ENCODE data around the gene MAGEA2. TPM values are rescaled to one million over a fixed set of nuclear protein-coding genes. Genes with fewer than 3 reads are reported as not detected.
"Not testable (repeated sequence)": the region's sequence is repeated elsewhere in the genome, so short reads cannot be mapped to it uniquely, and the experiment has no call there.

Gene MAGEA2
- total RNA-seq, 6 experiments from 2014 or later, result not detected

- Mint-ChIP-seq H3K27me3 (ENCODE audit: insufficient read depth) (peaks cover 2% of the 10 kb centered on the region), H3K4me3 (no peak overlapping the region), H3K27ac (no peak overlapping the region), H3K9me3 (no peaks in the 10 kb centered on the region), H3K36me3 (ENCODE audit: low read depth) (no peaks in the 10 kb centered on the region), H3K4me1 (ENCODE audit: low read depth) (no peaks in the 10 kb centered on the region)
- DNase-seq, result no peak
- no peak for TF ChIP-seq CTCF (IDR thresholded peaks at IDR 0.05)
Observed at GRCh38 chrX:152738560-152738959, 15.1 kb downstream of the MAGEA2 start.

GRCh38 chrX:152736528-152736927 is 17.1 kb downstream of the MAGEA2 start:
- not testable (repeated sequence) for H3K27me3 Mint-ChIP-seq (ENCODE audit: insufficient read depth); H3K9me3 Mint-ChIP-seq; H3K4me1 Mint-ChIP-seq (ENCODE audit: low read depth); H3K27ac Mint-ChIP-seq; DNase-seq; H3K4me3 Mint-ChIP-seq; H3K36me3 Mint-ChIP-seq (ENCODE audit: low read depth)

GRCh38 chrX:152735860-152736511 is 17.7 kb downstream of the MAGEA2 start:
- no peak for TF ChIP-seq CTCF (IDR thresholded peaks at IDR 0.05)
- Mint-ChIP-seq H3K27ac (no peak overlapping the region), H3K36me3 (ENCODE audit: low read depth) (no peaks in the 10 kb centered on the region), H3K4me1 (ENCODE audit: low read depth) (no peaks in the 10 kb centered on the region), H3K9me3 (no peaks in the 10 kb centered on the region), H3K27me3 (ENCODE audit: insufficient read depth) (no peaks in the 10 kb centered on the region; the same call in 1 of the 2 replicates), H3K4me3 (no peak overlapping the region)
- no peak for DNase-seq

- Mint-ChIP-seq H3K4me1 (ENCODE audit: low read depth) (no peaks in the 10 kb centered on the region), H3K4me3 (no peak overlapping the region), H3K27ac (no peak overlapping the region), H3K9me3 (no peaks in the 10 kb centered on the region), H3K36me3 (ENCODE audit: low read depth) (no peaks in the 10 kb centered on the region), H3K27me3 (ENCODE audit: insufficient read depth) (no peaks in the 10 kb centered on the region; the same call in 1 of the 2 replicates)
- no peak for TF ChIP-seq CTCF (IDR thresholded peaks at IDR 0.05)
- DNase-seq, result no peak
Observed at GRCh38 chrX:152735101-152735500, 18.5 kb downstream of the MAGEA2 start.

GRCh38 chrX:152734143-152734858 is 19.3 kb downstream of the MAGEA2 start:
- H3K27ac Mint-ChIP-seq; H3K9me3 Mint-ChIP-seq; H3K27me3 Mint-ChIP-seq (ENCODE audit: insufficient read depth); DNase-seq; H3K4me3 Mint-ChIP-seq; H3K36me3 Mint-ChIP-seq (ENCODE audit: low read depth); H3K4me1 Mint-ChIP-seq (ENCODE audit: low read depth): not testable (repeated sequence)

GRCh38 chrX:152733261-152733975 is 20.2 kb downstream of the MAGEA2 start, which contains the start of the genes CSAG1 and MAGEA12:
CSAG1 (minus strand) TSS chrX:152733721; CDS start chrX:152732460, 1,261 bp downstream.
MAGEA12 (plus strand) TSS chrX:152733757; CDS start chrX:152736162, 2,405 bp downstream.
- no peaks in the 10 kb centered on the region; the same call in 1 of the 2 replicates for H3K27me3 Mint-ChIP-seq (ENCODE audit: insufficient read depth)
- H3K27ac Mint-ChIP-seq, result no peak within 1 kb of the TSS
- no peaks in the 10 kb centered on the region for H3K36me3 Mint-ChIP-seq (ENCODE audit: low read depth)
- no peak for TF ChIP-seq CTCF (IDR thresholded peaks at IDR 0.05)
- H3K4me1 Mint-ChIP-seq (ENCODE audit: low read depth), result no peaks in the 10 kb centered on the region
- H3K4me3 Mint-ChIP-seq, result no peak within 1 kb of the TSS
- no peak for DNase-seq
- H3K9me3 Mint-ChIP-seq, result no peaks in the 10 kb centered on the region
